Retinal pigment epithelial cell (primary cell): ENCODE data around the gene CLSTN1.
"Not testable (repeated sequence)": the region's sequence is repeated elsewhere in the genome, so short reads cannot be mapped to it uniquely, and the experiment has no call there.

ENCODE experiments used
- DNase-seq: peaks from one replicate; pipeline ENCODE4 v3.0.0-alpha.2; 2010; ENCODE audit warnings: low read depth
- H3K4me3 ChIP-seq: 2 replicates; pipeline ENCODE4 v1.5.1; 2011; ENCODE audit warnings: mild to moderate bottlenecking, low read length, control low read depth, moderate library complexity
- CTCF ChIP-seq: conservative IDR thresholded peaks from 2 replicates; pipeline ENCODE4 v1.5.1; 2011; ENCODE audit warnings: low read depth, low read length, control low read depth, inconsistent platforms

The CLSTN1 gene

GRCh38 chr1:9719978-9720722 is 103.6 kb downstream of the CLSTN1 start:
- no peak for DNase-seq
- no peak overlapping the region for H3K4me3 ChIP-seq
- peak; percentile 2 for TF ChIP-seq CTCF

GRCh38 chr1:9718006-9718680 is 105.6 kb downstream of the CLSTN1 start:
- no peak for DNase-seq
- no peak for TF ChIP-seq CTCF
- H3K4me3 ChIP-seq: peak overlapping the region; percentile 26

- H3K4me3 ChIP-seq: peak overlapping the region; percentile 26
- DNase-seq: peak; percentile 68
- no peak for TF ChIP-seq CTCF
Measured at GRCh38 chr1:9717193-9718005, 106.4 kb downstream of the CLSTN1 start.

GRCh38 chr1:9716404-9717192 is 107.2 kb downstream of the CLSTN1 start:
- DNase-seq: no peak
- TF ChIP-seq CTCF: no peak
- peak overlapping the region; percentile 26 for H3K4me3 ChIP-seq

- no peak for TF ChIP-seq CTCF
- DNase-seq: no peak
- no peak overlapping the region for H3K4me3 ChIP-seq
Measured at GRCh38 chr1:9715536-9716226, 108.1 kb downstream of the CLSTN1 start.

- no peak for DNase-seq
- no peak for TF ChIP-seq CTCF
- no peak overlapping the region for H3K4me3 ChIP-seq
Measured at GRCh38 chr1:9714257-9714718, 109.5 kb downstream of the CLSTN1 start.

- DNase-seq, H3K4me3 ChIP-seq: not testable (repeated sequence)
Measured at GRCh38 chr1:9712767-9713166, 111.0 kb downstream of the CLSTN1 start.
